IMR-90 (cell line): ENCODE measurements around the gene PAQR5. TPM values are rescaled to one million over a fixed set of nuclear protein-coding genes. Genes with fewer than 3 reads are reported as not detected.

Source experiments
- ATAC-seq: fragments of 200-7000 bp; cut with Tn5 transposase; 2 replicates; pipeline ENCODE4 v1.9.1; 2020; ENCODE audit warnings: low read depth, mild to moderate bottlenecking, moderate library complexity
- BruUV-seq: library from RNA; stranded (reverse); fragments of 400-500 nt; replicated peaks from 2 replicates; lab custom pipeline; 2021; lab: Mats Ljungman, UMichigan
- CTCF ChIA-PET: fragments of 300-600 bp; formaldehyde crosslinking; extraction: SDS; loops from one replicate; lab custom pipeline; 2021; ENCODE audit warnings: antibody characterized with exemption; lab: Yijun Ruan, JAX
- POLR2A ChIA-PET: fragments of 300-600 bp; sonication (Branson Sonifier 250); formaldehyde crosslinking; loops from one replicate; lab custom pipeline; 2022; ENCODE audit warnings: antibody characterized with exemption; ENCODE audit not compliant: unreplicated experiment; lab: Charles Lee
- DNase-seq: peaks from one replicate; pipeline ENCODE4 v3.0.0; 2013
- H2AFZ ChIP-seq: replicated peaks from 2 replicates; pipeline ENCODE3; 2013; ENCODE audit warnings: low read length, mild to moderate bottlenecking; ENCODE audit not compliant: poor library complexity
- H2AK5ac ChIP-seq: 2 replicates; pipeline ENCODE4 v1.6.1; 2013; ENCODE audit warnings: low read depth, low read length, inconsistent platforms
- H2AK9ac ChIP-seq: replicated peaks from 2 replicates; pipeline ENCODE3; 2013; ENCODE audit warnings: mild to moderate bottlenecking, low read depth, low read length, moderate library complexity; ENCODE audit not compliant: poor library complexity
- H2BK120ac ChIP-seq: 2 replicates; pipeline ENCODE4 v1.6.1; 2013; ENCODE audit warnings: low read depth, low read length, inconsistent platforms
- H2BK15ac ChIP-seq: 3 replicates; pipeline ENCODE4 v1.6.1; 2013; ENCODE audit warnings: low read depth, low read length, inconsistent platforms
- H2BK20ac ChIP-seq: 2 replicates; pipeline ENCODE4 v1.6.1; 2013; ENCODE audit warnings: low read depth, mild to moderate bottlenecking, inconsistent platforms, low read length, moderate library complexity
- H2BK5ac ChIP-seq: 2 replicates; pipeline ENCODE4 v1.6.1; 2013; ENCODE audit warnings: mild to moderate bottlenecking, low read depth, low read length, inconsistent platforms; ENCODE audit not compliant: poor library complexity, severe bottlenecking
- H3K14ac ChIP-seq: replicated peaks from 2 replicates; pipeline ENCODE4 v1.6.1; 2013; ENCODE audit warnings: low read depth, low read length, inconsistent platforms
- H3K18ac ChIP-seq: 2 replicates; pipeline ENCODE4 v1.6.1; 2013; ENCODE audit warnings: low read depth, low read length, control low read depth
- H3K23ac ChIP-seq: 2 replicates; pipeline ENCODE4 v1.6.1; 2013; ENCODE audit warnings: low read depth, low read length, inconsistent platforms
- H3K27ac ChIP-seq: 2 replicates; pipeline ENCODE4 v1.5.1; 2013; ENCODE audit warnings: mild to moderate bottlenecking, control low read depth, low read length; ENCODE audit not compliant: insufficient read depth
- H3K27me3 ChIP-seq: 2 replicates; pipeline ENCODE4 v1.6.1; 2013; ENCODE audit warnings: low read length; ENCODE audit not compliant: control insufficient read depth, insufficient read depth
- H3K36me3 ChIP-seq: 2 replicates; pipeline ENCODE4 v1.6.1; 2013; ENCODE audit warnings: low read length, mixed read lengths; ENCODE audit not compliant: control insufficient read depth, insufficient read depth
- H3K4ac ChIP-seq: 2 replicates; pipeline ENCODE4 v1.6.1; 2013; ENCODE audit warnings: low read depth, low read length, inconsistent platforms
- H3K4me1 ChIP-seq: 2 replicates; pipeline ENCODE4 v1.6.1; 2013; ENCODE audit warnings: low read length, mixed read lengths; ENCODE audit not compliant: control insufficient read depth, insufficient read depth
- H3K4me2 ChIP-seq: 2 replicates; pipeline ENCODE4 v1.6.1; 2013; ENCODE audit warnings: low read depth, mild to moderate bottlenecking, control low read depth, low read length, moderate library complexity
- H3K4me3 ChIP-seq: 2 replicates; pipeline ENCODE4 v1.5.1; 2013; ENCODE audit warnings: low read depth, mild to moderate bottlenecking, control low read depth, low read length, moderate library complexity; ENCODE audit not compliant: insufficient read depth
- H3K56ac ChIP-seq: 2 replicates; pipeline ENCODE4 v1.6.1; 2013; ENCODE audit warnings: low read length, inconsistent platforms; ENCODE audit not compliant: insufficient read depth; ENCODE audit errors: extremely low read depth
- H3K79me1 ChIP-seq, 2 experiments: 2 replicates each; pipeline ENCODE4 v1.6.1; 2013; ENCODE audit warnings: low read length in 2 of 2, inconsistent platforms in 1 of 2, low read depth in 1 of 2
- H3K9ac ChIP-seq: 2 replicates; pipeline ENCODE4 v1.6.1; 2013; ENCODE audit warnings: low read depth, low read length, control low read depth
- H3K9me1 ChIP-seq: 2 replicates; pipeline ENCODE4 v1.6.1; 2013; ENCODE audit warnings: low read length, inconsistent platforms; ENCODE audit not compliant: insufficient read depth
- H3K9me3 ChIP-seq: 2 replicates; pipeline ENCODE4 v1.6.1; 2013; ENCODE audit warnings: low read length; ENCODE audit not compliant: control insufficient read depth, insufficient read depth
- H4K20me1 ChIP-seq: 2 replicates; pipeline ENCODE4 v1.6.1; 2013; ENCODE audit warnings: low read length, inconsistent platforms; ENCODE audit not compliant: insufficient read depth
- H4K5ac ChIP-seq: 2 replicates; pipeline ENCODE4 v1.6.1; 2013; ENCODE audit warnings: mild to moderate bottlenecking, low read depth, low read length, control low read depth
- H4K8ac ChIP-seq, 2 experiments: 2 replicates each; pipeline ENCODE4 v1.6.1; 2013; ENCODE audit warnings: low read depth in 2 of 2, low read length in 2 of 2, control low read depth in 1 of 2, inconsistent platforms in 1 of 2
- H4K91ac ChIP-seq: 2 replicates; pipeline ENCODE4 v1.6.1; 2013; ENCODE audit warnings: low read depth, low read length, inconsistent platforms; ENCODE audit not compliant: insufficient read depth
- BHLHE40 ChIP-seq: fragments of 150-350 bp; IDR thresholded peaks from 2 replicates; pipeline ENCODE4 v1.6.1; 2016; ENCODE audit warnings: mild to moderate bottlenecking, low read depth, low read length
- CEBPB ChIP-seq: IDR thresholded peaks from 2 replicates; pipeline ENCODE4 v1.6.1; 2012; ENCODE audit warnings: low read depth, low read length, improper control_type of control experiment
- CHD1 ChIP-seq: IDR thresholded peaks from 2 replicates; pipeline ENCODE4 v1.6.1; 2012; ENCODE audit warnings: low read depth, low read length, improper control_type of control experiment
- CTCF ChIP-seq: conservative IDR thresholded peaks from 2 replicates; pipeline ENCODE4 v1.5.1; 2012; ENCODE audit warnings: mild to moderate bottlenecking, low read depth, low read length, improper control_type of control experiment
- ELK1 ChIP-seq: fragments of 150-350 bp; IDR thresholded peaks from 2 replicates; pipeline ENCODE4 v1.6.1; 2016; ENCODE audit warnings: low read depth, mild to moderate bottlenecking, low read length, moderate library complexity, borderline replicate concordance
- FOS ChIP-seq: fragments of 150-350 bp; IDR thresholded peaks from 2 replicates; pipeline ENCODE4 v1.6.1; 2016; ENCODE audit warnings: low read depth, low read length
- MAFK ChIP-seq: IDR thresholded peaks from 2 replicates; pipeline ENCODE4 v1.6.1; 2012; ENCODE audit warnings: low read depth, low read length, improper control_type of control experiment
- MAZ ChIP-seq: IDR thresholded peaks from 2 replicates; pipeline ENCODE4 v1.6.1; 2012; ENCODE audit warnings: low read depth, mild to moderate bottlenecking, low read length, improper control_type of control experiment, moderate library complexity, borderline replicate concordance
- MXI1 ChIP-seq: IDR thresholded peaks from 2 replicates; pipeline ENCODE4 v1.6.1; 2012; ENCODE audit warnings: low read depth, mild to moderate bottlenecking, low read length, moderate library complexity, borderline replicate concordance
- NFE2L2 ChIP-seq: fragments of 150-350 bp; IDR thresholded peaks from 2 replicates; pipeline ENCODE4 v1.6.1; 2016; ENCODE audit warnings: low read depth, mild to moderate bottlenecking, low read length
- POLR2A ChIP-seq: IDR thresholded peaks from 2 replicates; pipeline ENCODE4 v1.6.1; 2012; ENCODE audit warnings: mild to moderate bottlenecking, low read depth, low read length
- RAD21 ChIP-seq: IDR thresholded peaks from 2 replicates; pipeline ENCODE4 v1.6.1; 2012; ENCODE audit warnings: low read length, improper control_type of control experiment
- RCOR1 ChIP-seq: IDR thresholded peaks from 2 replicates; pipeline ENCODE4 v1.6.1; 2012; ENCODE audit warnings: mild to moderate bottlenecking, low read length, improper control_type of control experiment; ENCODE audit not compliant: insufficient replicate concordance
- RFX5 ChIP-seq: IDR thresholded peaks from 2 replicates; pipeline ENCODE4 v1.8.0; 2012; ENCODE audit warnings: low read depth, mild to moderate bottlenecking, low read length, moderate library complexity
- SMC3 ChIP-seq: fragments of 150-350 bp; IDR thresholded peaks from 2 replicates; pipeline ENCODE4 v1.6.1; 2016; ENCODE audit warnings: low read depth, mild to moderate bottlenecking, antibody characterized with exemption, low read length, moderate library complexity
- USF2 ChIP-seq: fragments of 150-350 bp; IDR thresholded peaks from 2 replicates; pipeline ENCODE4 v1.6.1; 2017; ENCODE audit warnings: mild to moderate bottlenecking, antibody characterized with exemption, low read length, low read depth
- WGBS, 2 experiments: methylation state at CpG; one replicate each; pipeline versions ENCODE4 v1.1.5 to v1.1.7; 2013; ENCODE audit warnings: missing lambda C conversion rate in 2 of 2; ENCODE audit not compliant: insufficient read length in 1 of 2; ENCODE audit errors: extremely low coverage in 2 of 2; 5-methylcytosine and 5-hydroxymethylcytosine counted together
- dilution Hi-C: fragments of 300-500 bp; cut with HindIII; formaldehyde crosslinking; loops from one replicate; pipeline ENCODE4 v1.14.3; 2018; ENCODE audit warnings: low sequenced_read_pairs; ENCODE audit not compliant: unreplicated experiment
- in situ Hi-C: fragments of 300-500 bp; cut with MboI; formaldehyde crosslinking; loops from 3 replicates; pipeline ENCODE4 v1.14.3; 2019; ENCODE audit warnings: low sequenced_read_pairs, inconsistent platforms, mixed read lengths
- intact Hi-C: fragments of 100-400 bp; cut with micrococcal nuclease; formaldehyde crosslinking; loops from 2 replicates; pipeline ENCODE4 v1.10.0; 2022
- polyA plus RNA-seq, 3 experiments: library from polyadenylated mRNA; depleted of rRNA; stranded (reverse); fragments of >200 nt; gene quantifications; 2 replicates each; pipeline ENCODE4 v1.2.3, GENCODE V29; 2012; ENCODE audit warnings: low replicate concordance in 1 of 3
- total RNA-seq: library from RNA; depleted of rRNA; stranded (reverse); fragments of >200 nt; gene quantifications from 2 replicates; pipeline ENCODE4 v1.2.3, GENCODE V29; 2012

PAQR5 gene
- total and polyA plus RNA-seq, 2 of the 4 experiments (the other 2 are of a cell fraction) = 2.3 to 2.7 TPM

GRCh38 chr15:69313432-69314000, 14.8 kb downstream of the PAQR5 start:
- no peak overlapping the region for H3K18ac ChIP-seq
- no peak for ATAC-seq
- no peak overlapping the region for H3K4me2 ChIP-seq
- H4K20me1 ChIP-seq = 0 out of 2 replicates have a peak, but pooled peaks cover 2% of the 10 kb centered on the region
- H3K27ac ChIP-seq = no peak overlapping the region
- no peak overlapping the region for H4K8ac ChIP-seq
- H3K9me3 ChIP-seq = no peaks in the 10 kb centered on the region
- no peak overlapping the region for H3K4ac ChIP-seq
- POLR2A ChIA-PET = no interaction called here
- no peak overlapping the region for H2BK20ac ChIP-seq
- H3K27me3 ChIP-seq = no peaks in the 10 kb centered on the region
- intact Hi-C loops (no loop called here), dilution Hi-C loops (no loop called here), in situ Hi-C loops (no loop called here)
- H3K4me3 ChIP-seq = no peak overlapping the region
- H3K14ac ChIP-seq = no peak overlapping the region
- H3K79me1 ChIP-seq = 0 out of 4 replicates have a peak, but pooled peaks cover 0 to 4% of the 10 kb centered on the region in 2 experiments
- H2AFZ ChIP-seq = no peak overlapping the region
- no peaks in the 10 kb centered on the region for H3K36me3 ChIP-seq
- no peak overlapping the region for H2BK5ac ChIP-seq
- no peak overlapping the region for H2BK120ac ChIP-seq
- H2AK5ac ChIP-seq = no peak overlapping the region; the same call in 1 of the 2 replicates
- no peak overlapping the region for H4K91ac ChIP-seq
- no peak overlapping the region for H2BK15ac ChIP-seq
- no peak for TF ChIP-seq BHLHE40
- TF ChIP-seq MAFK = no peak
- no peak for TF ChIP-seq ELK1
- no peak for TF ChIP-seq SMC3
- TF ChIP-seq CHD1 = no peak
- no peak for TF ChIP-seq FOS
- no peak for TF ChIP-seq RFX5
- TF ChIP-seq CTCF = no peak
- TF ChIP-seq MAZ = no peak
- TF ChIP-seq MXI1 = no peak
- TF ChIP-seq NFE2L2 = no peak
- no peak for TF ChIP-seq RCOR1
- no peak for TF ChIP-seq RAD21
- TF ChIP-seq CEBPB = no peak
- no peak for TF ChIP-seq POLR2A
- no peak for TF ChIP-seq USF2
- no peak for DNase-seq
- peaks cover 9% of the 10 kb centered on the region for H3K4me1 ChIP-seq
- no peak overlapping the region for H4K5ac ChIP-seq
- H3K56ac ChIP-seq = no peak overlapping the region
- H3K23ac ChIP-seq = no peak overlapping the region
- 100% methylated on average over 3 of the region's 8 CpGs; no CpG with 5 or more reads in 1 of the 2 experiments for WGBS, 2 experiments
- CTCF ChIA-PET = no interaction called here
- no peak overlapping the region for H3K9ac ChIP-seq
- no TSS peak for BruUV-seq
- H3K9me1 ChIP-seq = peaks cover 11% of the 10 kb centered on the region
- H2AK9ac ChIP-seq = no peak overlapping the region
